A673 (cell line): ENCODE results near the gene CLSTN3. TPM values are rescaled to one million over a fixed set of nuclear protein-coding genes. Genes with fewer than 3 reads are reported as not detected.

Source experiments
- Bru-seq: library from RNA; stranded (reverse); fragments of 400-500 nt; gene quantifications from one replicate; lab custom pipeline; 2021; lab: Mats Ljungman, UMichigan
- BruChase-seq, 2 experiments: library from RNA; stranded (reverse); fragments of 400-500 nt; gene quantifications; one replicate each; lab custom pipeline; 2021; lab: Mats Ljungman, UMichigan
- BruUV-seq: library from RNA; stranded (reverse); fragments of 400-500 nt; replicated peaks from 2 replicates; lab custom pipeline; 2021; lab: Mats Ljungman, UMichigan
- CTCF ChIA-PET: fragments of 300-600 bp; sonication (Branson Sonifier 250); formaldehyde crosslinking; loops from one replicate; lab custom pipeline; 2022; ENCODE audit warnings: antibody characterized with exemption; lab: Charles Lee
- POLR2A ChIA-PET: fragments of 300-600 bp; sonication (Branson Sonifier 250); formaldehyde crosslinking; loops from one replicate; lab custom pipeline; 2022; ENCODE audit warnings: antibody characterized with exemption; ENCODE audit not compliant: low non-redundant PET; lab: Charles Lee
- DNase-seq: peaks from one replicate; pipeline ENCODE4 v3.0.0-alpha.2; 2015; ENCODE audit warnings: low spot score
- H3K27ac ChIP-seq: fragments of 200-600 bp; sonication (generic); 2 replicates; pipeline ENCODE4 v1.5.1; 2016; ENCODE audit warnings: mixed run types, low read depth, mild to moderate bottlenecking, mixed read lengths, antibody characterized with exemption, low read length; ENCODE audit not compliant: poor library complexity, severe bottlenecking
- H3K27me3 ChIP-seq: fragments of 200-600 bp; sonication (generic); replicated peaks from 2 replicates; pipeline ENCODE4 v1.6.1; 2017; ENCODE audit warnings: mixed run types, low read depth, mild to moderate bottlenecking, mixed read lengths, antibody characterized with exemption, low read length; ENCODE audit not compliant: insufficient read depth, poor library complexity
- H3K36me3 ChIP-seq: fragments of 200-600 bp; sonication (generic); 2 replicates; pipeline ENCODE4 v1.6.1; 2016; ENCODE audit warnings: mixed run types, mild to moderate bottlenecking, mixed read lengths, antibody characterized with exemption, low read length; ENCODE audit not compliant: insufficient read depth, poor library complexity, severe bottlenecking
- H3K4me1 ChIP-seq: fragments of 200-600 bp; sonication (generic); 2 replicates; pipeline ENCODE4 v1.6.1; 2017; ENCODE audit warnings: mixed run types, mild to moderate bottlenecking, mixed read lengths, antibody characterized with exemption, low read length; ENCODE audit not compliant: insufficient read depth, poor library complexity, severe bottlenecking
- H3K4me3 ChIP-seq: fragments of 200-600 bp; sonication (generic); 2 replicates; pipeline ENCODE4 v1.5.1; 2016; ENCODE audit warnings: low read depth, mixed run types, mild to moderate bottlenecking, mixed read lengths, low read length; ENCODE audit not compliant: poor library complexity, severe bottlenecking
- H3K9me3 ChIP-seq: fragments of 200-600 bp; sonication (generic); 2 replicates; pipeline ENCODE4 v1.6.1; 2016; ENCODE audit warnings: mixed run types, low read depth, mild to moderate bottlenecking, mixed read lengths, antibody characterized with exemption, low read length; ENCODE audit not compliant: poor library complexity, severe bottlenecking
- EZH2 ChIP-seq: fragments of 200-600 bp; sonication (generic); IDR thresholded peaks from 2 replicates; pipeline ENCODE4 v1.6.1; 2017; ENCODE audit warnings: borderline replicate concordance, low read depth, mild to moderate bottlenecking, mixed read lengths, antibody characterized with exemption, low read length; ENCODE audit not compliant: poor library complexity, severe bottlenecking
- intact Hi-C: fragments of 100-400 bp; cut with micrococcal nuclease; formaldehyde crosslinking; loops from one replicate; pipeline ENCODE4 v1.10.0; 2022; ENCODE audit not compliant: unreplicated experiment
- long read RNA-seq: library from polyadenylated mRNA; stranded (forward); transcript quantifications from one replicate; pipeline ENCODE4 v2.0.0, GENCODE V29; 2022
- total RNA-seq: library from RNA; stranded (reverse); gene quantifications from 2 replicates; pipeline ENCODE4 v1.2.3, GENCODE V29; 2021
- TF ChIP-seq, protein P1 (sequence below): fragments of 300-800, 200-600 bp; sonication (generic); conservative IDR thresholded peaks from 2 replicates; pipeline ENCODE4 v1.5.1; 2017; ENCODE audit warnings: low read depth, mild to moderate bottlenecking, antibody characterized with exemption, low read length, moderate library complexity, mixed read lengths

The CLSTN3 gene
- total RNA-seq (10.7 and 12.1 TPM in 2 replicates), Bru-seq, nascent RNA (percentile 33 among the genes with signal in this experiment), BruChase-seq, experiment 1, labeled RNA remaining after a 2-hour chase (percentile 41 among the genes with signal in this experiment), BruChase-seq, experiment 2, labeled RNA remaining after a 6-hour chase (percentile 43 among the genes with signal in this experiment)
- long read RNA-seq, full-length matches to known transcripts, result 1 of 7 reads
- long read RNA-seq, partial matches to known transcripts, result 3 of 7 reads
- long read RNA-seq, other reads (novel, unspliced or antisense), result 3 of 7 reads

DNA sequence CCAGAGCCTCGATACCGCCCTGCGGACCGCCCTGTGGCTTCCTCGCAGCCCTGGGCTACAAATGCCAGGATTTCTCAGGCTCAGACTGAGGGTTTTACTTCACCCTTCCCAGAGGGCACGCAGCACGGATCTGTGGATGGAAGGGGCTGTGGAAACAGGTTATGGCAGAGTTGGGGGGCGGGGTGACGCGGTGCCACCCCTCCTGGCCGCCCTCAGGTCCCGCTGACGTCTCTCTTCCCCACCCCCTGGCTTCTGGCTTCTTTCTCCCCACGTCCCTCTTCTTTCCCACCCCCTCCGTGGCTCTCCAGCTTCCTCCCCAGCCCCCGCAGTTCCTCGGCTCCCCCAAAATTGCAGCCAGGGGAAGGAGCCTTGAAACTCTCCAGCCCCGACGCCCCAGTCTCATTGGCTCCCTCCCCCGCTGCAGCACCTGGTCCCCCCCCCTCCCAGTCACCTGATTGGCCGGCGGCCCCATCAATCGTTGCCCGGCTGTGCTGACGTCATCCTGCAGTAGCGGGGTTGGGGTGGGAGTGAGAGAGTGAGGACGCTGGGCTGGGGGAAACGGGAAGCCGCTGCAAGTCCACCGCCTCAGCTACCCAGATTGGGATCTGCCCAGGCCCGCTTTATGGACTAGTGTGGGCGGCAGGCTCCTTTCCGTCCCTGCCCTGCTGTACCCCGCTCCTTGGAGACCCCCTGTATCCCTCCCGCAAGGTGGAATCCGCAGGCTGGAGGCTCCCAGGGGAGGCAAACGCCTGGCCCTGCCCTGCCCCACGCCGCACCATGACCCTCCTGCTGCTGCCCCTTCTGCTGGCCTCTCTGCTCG, at the start of gene CLSTN3:
Gene CLSTN3, plus strand, starts transcription at position 500 of the 820 bp plus-strand sequence. Its CDS starts 278 bp downstream, at position 778.
- peak; percentile 86 for DNase-seq
- ChIA-PET CTCF (no interaction called here), POLR2A (no interaction called here)
- Histone ChIP-seq H3K36me3 (no peaks in the 10 kb centered on the region), H3K4me1 (no peaks in the 10 kb centered on the region), H3K27ac (peak within 1 kb of the TSS; percentile 58), H3K4me3 (peak within 1 kb of the TSS; percentile 59), H3K9me3 (no peaks in the 10 kb centered on the region), H3K27me3 (no peaks in the 10 kb centered on the region)
- no TSS peak for BruUV-seq
- TF ChIP-seq EZH2, result no peak
- TF ChIP-seq, protein P1, sequence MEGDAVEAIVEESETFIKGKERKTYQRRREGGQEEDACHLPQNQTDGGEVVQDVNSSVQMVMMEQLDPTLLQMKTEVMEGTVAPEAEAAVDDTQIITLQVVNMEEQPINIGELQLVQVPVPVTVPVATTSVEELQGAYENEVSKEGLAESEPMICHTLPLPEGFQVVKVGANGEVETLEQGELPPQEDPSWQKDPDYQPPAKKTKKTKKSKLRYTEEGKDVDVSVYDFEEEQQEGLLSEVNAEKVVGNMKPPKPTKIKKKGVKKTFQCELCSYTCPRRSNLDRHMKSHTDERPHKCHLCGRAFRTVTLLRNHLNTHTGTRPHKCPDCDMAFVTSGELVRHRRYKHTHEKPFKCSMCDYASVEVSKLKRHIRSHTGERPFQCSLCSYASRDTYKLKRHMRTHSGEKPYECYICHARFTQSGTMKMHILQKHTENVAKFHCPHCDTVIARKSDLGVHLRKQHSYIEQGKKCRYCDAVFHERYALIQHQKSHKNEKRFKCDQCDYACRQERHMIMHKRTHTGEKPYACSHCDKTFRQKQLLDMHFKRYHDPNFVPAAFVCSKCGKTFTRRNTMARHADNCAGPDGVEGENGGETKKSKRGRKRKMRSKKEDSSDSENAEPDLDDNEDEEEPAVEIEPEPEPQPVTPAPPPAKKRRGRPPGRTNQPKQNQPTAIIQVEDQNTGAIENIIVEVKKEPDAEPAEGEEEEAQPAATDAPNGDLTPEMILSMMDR, result no peak
- intact Hi-C loops, result no loop called here

DNA sequence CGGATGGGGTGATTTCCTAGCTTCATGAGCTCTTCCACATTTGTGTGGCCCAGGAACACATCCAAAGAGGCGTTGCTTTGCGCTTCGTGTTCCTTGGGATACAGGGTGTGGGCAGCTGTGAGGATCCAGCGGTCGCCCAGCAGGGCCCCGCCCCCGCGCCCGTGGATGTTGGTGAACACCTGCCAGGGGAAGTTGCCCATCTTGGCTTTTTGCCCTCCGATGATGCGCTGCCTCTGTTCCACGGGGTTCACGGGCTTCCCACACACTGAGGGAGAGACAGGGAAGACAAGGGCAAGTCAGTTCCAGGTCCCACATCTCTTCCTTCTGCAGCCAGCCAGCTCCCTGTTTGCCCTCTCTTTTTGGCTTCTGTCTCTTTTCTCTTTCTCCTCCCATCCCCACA, 49.1 kb upstream of the CLSTN3 start:
- ChIA-PET POLR2A (no interaction called here), CTCF (interaction anchor here (0.6 kb wide), 1 partner anchor 523 kb away, joined by 4 read pairs; no protein-coding TSS in a partner anchor)
- intact Hi-C loops, result no loop called here

DNA sequence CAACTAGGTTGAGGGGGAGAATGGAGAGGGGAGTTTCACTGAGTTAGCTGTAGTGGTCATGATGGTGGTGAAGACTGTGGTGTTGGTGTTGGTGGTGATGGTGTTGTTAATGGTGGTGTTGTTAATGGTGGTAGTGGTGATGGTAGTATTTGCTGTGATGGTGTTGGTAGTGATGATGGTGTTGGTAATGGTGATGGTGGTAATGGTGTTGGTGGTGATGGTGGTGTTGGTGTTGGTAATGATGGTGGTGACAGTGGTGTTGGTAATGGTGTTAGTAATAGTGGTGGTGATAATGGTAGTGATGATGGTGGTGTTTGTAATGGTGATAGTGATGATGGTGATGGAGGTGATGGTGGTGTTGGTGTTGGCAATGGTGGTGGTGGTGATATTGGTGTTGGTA, 47.0 kb upstream of the CLSTN3 start:
- no peak for DNase-seq
- POLR2A ChIA-PET, result no interaction called here
- Histone ChIP-seq H3K27me3 (no peaks in the 10 kb centered on the region), H3K27ac (no peak overlapping the region), H3K36me3 (no peaks in the 10 kb centered on the region), H3K4me1 (no peaks in the 10 kb centered on the region), H3K9me3 (no peaks in the 10 kb centered on the region), H3K4me3 (no peak overlapping the region)
- BruUV-seq, result no TSS peak
- TF ChIP-seq, protein P1, result no peak
- no peak for TF ChIP-seq EZH2
- intact Hi-C loops, result no loop called here
- CTCF ChIA-PET, result no interaction called here

More for the DNA sequence above, 49.1 kb upstream of the CLSTN3 start:
- no peak for DNase-seq
- H3K27ac ChIP-seq, result no peak overlapping the region
- no peak overlapping the region for H3K4me3 ChIP-seq
- no peaks in the 10 kb centered on the region for H3K36me3 ChIP-seq
- no peaks in the 10 kb centered on the region for H3K4me1 ChIP-seq
- no peaks in the 10 kb centered on the region for H3K9me3 ChIP-seq
- BruUV-seq, result no TSS peak
- H3K27me3 ChIP-seq, result no peaks in the 10 kb centered on the region
- TF ChIP-seq EZH2, result no peak
- TF ChIP-seq, protein P1, result no peak
